ENCODE measurements around the gene TNIK.

Gene TNIK

GRCh38 chr3:171221104-171221503 lies 239.1 kb downstream of the TNIK start:
- DNase-seq = no peak

DNA sequence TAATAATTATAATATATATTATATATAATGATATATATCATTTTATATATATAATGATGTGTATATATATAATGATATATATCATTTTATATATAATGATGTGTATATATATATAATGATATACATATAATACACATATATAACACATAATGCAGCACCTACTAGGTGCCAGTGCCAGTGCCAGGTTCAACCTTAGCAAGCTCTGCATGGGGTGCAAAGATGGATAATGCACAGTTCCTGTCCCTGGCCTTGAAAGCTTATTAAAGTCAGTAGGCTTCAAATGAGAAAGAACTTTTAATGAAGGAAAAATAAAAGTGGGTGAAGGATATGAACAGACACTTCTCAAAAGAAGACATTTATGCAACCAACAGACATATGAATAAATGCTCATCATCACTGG lies 240.9 kb downstream of the TNIK start:
- DNase-seq = no peak

DNA sequence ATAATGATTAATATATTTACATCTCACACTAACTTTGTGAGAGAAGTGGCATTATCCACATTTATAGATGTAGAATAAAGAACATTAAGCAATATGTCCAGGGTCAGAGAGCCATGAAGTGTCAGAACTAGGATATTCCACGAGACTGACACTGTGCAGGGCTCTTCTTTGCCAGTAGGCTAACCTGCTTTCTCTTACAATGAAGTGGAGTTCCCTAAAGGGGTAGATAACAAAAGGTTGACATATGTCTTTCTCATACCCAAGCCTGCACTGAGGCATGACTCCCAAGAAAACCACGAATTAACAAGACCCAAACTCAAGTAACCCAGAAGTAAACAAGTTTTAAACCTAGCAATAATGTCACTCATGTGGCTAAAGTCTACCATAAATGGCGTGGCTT lies 242.1 kb downstream of the TNIK start:
- no peak for DNase-seq

- no peak for DNase-seq
Observed at GRCh38 chr3:171213907-171214306, 246.3 kb downstream of the TNIK start.

DNA sequence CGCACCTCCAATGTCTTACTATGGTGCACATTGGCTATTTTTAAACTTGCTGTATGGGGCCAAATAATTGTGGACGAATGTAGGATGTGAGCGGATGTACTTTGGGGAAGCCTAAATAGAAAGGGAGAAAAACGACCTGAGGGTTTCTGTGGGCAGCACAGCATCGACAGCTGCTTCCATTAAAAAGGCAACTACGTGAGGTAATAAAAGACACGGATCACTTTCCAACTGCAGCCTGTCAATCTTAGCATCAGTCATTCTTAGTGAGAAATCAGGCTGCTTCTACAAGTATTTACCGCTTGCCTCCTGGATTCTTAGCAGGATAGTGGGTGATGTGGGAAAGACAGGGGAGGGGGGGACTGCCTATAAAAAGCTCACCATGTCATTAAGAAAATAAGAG lies 247.0 kb downstream of the TNIK start:
- no peak for DNase-seq

DNA sequence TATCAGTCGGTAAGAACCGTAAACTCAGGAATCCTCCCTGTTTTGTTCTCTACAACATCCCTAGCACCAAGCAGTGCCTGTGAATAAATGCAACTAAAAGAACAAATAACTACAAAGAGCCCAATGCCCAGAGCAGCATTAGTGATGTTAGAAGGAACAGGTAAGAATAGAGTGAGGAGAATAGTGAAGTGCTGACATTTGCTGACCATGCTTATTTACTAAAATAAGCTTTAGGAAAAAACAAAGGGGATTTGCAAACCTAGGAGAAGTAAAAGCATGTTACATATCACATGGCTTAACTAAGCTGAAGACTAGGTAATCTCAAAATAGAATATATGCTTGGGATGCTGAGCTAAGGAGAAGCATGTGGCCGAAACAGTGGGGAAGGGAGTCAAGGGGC lies 247.6 kb downstream of the TNIK start:
- no peak for DNase-seq

- DNase-seq = no peak
Observed at GRCh38 chr3:171206283-171206682, 253.9 kb downstream of the TNIK start.

DNA sequence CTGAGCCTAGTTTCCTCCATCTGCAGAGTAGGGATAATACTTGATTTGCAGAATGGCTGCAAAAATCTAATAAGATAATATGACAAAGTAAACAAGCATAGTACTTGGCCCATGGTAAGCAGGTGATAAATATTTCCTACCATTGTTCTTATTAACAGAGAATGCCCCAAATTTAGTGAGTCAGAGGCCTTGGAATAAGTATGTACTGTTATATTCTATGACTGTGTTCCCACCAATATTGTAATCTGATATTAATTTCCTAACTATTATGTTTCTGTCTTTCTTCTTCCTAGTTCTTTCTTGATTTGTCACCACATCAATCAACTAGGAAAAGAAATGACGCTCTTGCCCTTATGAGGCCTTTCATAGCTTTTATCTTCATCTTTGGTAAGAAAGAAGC lies 255.3 kb downstream of the TNIK start:
- no peak for DNase-seq

GRCh38 chr3:171201825-171202224 lies 258.4 kb downstream of the TNIK start:
- DNase-seq = no peak

GRCh38 chr3:171200750-171201088 lies 259.5 kb downstream of the TNIK start:
- no peak for DNase-seq

GRCh38 chr3:171200052-171200749 lies 260.0 kb downstream of the TNIK start:
- no peak for DNase-seq

DNA sequence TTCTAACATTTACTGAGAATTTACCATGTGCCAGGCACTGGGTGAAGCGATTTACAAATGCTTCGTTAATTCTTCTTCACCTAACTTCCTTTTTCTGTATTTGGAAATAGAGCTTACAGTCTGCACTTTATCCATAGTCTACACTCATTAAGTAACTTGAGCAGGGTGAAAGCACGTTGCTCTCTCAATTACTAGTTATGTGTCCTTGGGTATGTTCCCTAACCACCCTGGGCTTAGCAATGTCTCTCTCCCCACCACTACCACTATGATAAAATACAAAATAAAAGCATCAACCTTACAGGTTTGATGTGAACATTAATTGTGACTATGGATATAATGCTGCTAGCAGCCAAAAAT lies 260.8 kb downstream of the TNIK start:
- no peak for DNase-seq

GRCh38 chr3:171198781-171199472 lies 261.3 kb downstream of the TNIK start:
- DNase-seq = no peak

DNA sequence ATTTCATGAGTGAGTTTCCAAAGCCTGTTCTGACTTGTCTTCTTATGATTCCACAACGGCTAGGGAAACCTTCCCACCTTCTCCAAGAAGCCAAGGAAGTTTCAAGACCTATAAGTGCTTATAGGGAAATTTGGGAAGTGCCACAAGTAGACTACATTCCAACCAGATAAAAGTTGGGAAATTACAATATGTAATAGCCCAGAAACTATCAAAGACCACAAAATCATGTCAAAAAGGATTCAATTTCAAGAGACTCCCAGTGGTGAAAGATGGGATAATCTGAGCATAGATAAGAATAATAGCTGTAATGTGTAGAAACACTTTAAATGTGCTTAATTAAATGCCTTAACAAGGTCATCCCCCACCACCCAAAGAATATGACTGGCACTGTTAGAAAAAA lies 264.5 kb downstream of the TNIK start:
- no peak for DNase-seq

DNA sequence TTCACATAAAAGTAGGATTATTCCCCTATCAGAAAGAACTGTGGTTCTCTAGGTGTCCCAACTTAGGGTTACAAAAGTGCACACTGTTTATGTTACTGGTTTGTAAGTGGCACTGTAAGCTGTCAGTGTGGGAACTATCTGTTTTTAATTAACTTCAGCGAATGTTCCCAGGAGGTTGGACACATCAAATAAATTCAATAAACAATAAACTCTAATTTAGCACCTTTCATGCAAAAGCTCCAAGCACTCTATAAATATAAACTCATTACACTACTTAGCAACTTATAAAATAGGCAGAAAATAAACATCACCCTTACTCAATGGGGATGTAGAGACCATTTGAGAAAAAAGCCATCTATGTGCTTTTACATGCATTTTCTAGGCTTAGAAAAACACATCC lies 265.2 kb downstream of the TNIK start:
- DNase-seq = no peak

- DNase-seq = no peak
Observed at GRCh38 chr3:171193693-171194092, 266.5 kb downstream of the TNIK start.

DNA sequence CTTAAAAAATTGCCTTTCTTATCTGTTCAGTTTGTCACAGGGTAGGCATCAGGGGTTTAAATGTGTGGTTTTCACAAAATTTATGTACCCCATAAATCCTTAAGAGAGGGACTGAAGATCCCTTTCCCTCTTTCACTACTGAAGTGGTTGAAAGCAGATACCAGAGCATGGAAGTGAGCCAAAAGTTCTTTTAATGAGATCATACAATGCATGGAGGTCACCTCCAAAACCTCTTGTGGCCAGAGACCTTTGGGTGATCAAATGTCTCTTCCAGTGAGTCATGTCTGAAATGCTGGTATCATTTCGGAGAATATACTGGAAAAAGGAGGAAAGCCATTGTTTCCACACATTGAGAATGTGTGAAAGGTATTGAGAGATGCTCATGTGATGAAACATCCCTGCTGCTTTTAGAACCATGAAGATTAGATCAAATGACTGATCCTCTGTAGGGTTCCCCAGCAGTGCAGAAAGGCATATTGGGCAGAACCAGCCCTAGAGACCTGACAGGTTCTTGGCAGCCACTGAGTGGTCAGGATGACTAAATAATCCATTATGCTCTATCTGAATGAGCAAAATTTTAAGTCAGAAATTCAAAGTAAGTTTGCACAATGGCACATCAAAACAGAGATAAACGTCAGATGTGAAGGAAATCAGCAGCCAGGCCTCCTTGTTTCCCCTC lies 267.9 kb downstream of the TNIK start:
- DNase-seq = peak; percentile 19 to 22

GRCh38 chr3:171190668-171191067 lies 269.5 kb downstream of the TNIK start:
- DNase-seq = no peak

DNA sequence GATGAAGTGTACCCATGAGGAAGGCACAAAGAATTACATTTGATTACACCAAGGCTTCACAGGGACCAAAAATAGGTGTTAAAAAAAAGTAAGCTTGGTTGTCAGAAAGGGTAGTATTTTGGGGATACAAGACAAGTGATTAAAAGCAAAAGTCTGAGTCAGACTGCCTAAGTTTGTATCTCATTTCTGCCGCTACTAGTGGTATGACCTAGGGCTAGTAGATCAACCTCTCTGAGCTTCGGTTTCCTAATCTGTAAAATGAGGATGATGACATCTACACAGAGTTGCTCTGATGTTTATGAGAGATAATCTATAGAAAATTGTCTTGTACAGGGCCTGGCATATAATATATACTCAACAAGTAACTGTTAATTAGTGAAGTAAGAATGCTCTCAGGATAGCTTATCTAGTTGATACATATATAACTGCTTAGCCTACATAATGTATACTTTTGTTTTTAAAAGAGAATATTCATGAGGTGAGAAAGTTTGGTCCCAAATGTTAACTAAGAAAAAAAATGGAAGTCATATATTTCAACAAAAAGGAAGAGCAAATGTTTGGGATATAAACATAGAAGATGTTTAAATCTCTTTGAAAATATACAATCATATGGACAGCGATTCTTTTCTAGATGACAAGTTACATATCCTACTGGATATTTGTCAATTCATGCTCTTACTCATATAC lies 270.7 kb downstream of the TNIK start:
- no peak for DNase-seq

DNA sequence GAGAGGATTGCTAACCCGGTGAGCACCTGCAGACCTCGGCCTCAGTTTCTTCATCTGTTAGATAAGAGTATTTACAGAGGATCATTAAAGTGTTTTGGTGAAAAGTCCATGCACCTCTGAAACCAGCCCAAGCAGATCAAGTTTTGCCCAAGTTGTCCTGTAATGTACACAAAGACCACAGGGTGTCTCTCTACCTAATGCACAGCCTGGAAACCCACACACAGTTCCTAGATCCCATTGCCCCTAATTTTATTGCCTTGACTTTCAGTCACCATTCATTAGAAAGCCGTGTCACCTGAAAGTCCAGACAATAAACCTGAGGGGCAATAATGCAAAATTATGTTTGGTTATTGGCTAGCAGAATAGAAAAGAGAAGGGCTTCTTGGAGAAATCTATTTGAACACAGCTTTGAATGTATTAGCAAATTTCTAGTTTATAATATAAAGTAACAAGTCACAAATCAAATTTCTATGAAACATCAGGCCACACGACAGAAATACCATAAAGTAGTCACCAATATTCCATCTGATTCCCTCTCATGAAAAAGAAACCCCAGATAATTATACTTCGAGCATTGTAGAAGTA lies 272.4 kb downstream of the TNIK start:
- no peak for DNase-seq

DNA sequence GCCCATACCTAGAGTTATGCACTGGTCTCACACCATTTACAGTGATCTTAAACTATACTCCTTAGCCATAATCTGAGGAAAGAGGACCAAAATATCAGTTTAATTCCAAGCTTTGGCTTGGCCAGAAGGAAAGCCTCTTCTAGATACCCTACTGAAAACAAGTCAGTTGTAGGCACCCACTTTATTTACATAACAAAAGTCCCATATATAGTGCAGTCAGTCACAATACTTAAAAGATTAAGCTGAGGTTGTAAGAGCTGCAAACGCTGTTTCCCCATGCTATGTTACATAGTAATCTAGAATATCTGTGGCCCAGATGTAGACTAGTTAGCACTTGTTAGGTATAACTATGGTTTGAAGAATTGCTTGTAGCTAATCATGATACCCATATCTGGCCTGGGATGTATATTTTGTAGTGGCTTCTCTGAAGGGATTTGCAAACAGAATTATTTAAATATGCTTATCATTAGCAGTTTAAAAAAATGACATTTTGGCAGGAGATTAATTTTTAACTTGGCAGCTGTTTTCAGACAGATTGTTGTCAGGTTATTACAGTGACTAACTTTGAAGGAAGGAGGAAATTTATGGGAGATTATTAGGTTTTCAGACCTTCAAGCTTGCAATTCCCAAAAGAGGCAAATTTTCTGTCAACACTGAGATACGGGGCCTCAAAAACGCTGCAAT lies 273.2 kb downstream of the TNIK start:
- no peak for DNase-seq

DNA sequence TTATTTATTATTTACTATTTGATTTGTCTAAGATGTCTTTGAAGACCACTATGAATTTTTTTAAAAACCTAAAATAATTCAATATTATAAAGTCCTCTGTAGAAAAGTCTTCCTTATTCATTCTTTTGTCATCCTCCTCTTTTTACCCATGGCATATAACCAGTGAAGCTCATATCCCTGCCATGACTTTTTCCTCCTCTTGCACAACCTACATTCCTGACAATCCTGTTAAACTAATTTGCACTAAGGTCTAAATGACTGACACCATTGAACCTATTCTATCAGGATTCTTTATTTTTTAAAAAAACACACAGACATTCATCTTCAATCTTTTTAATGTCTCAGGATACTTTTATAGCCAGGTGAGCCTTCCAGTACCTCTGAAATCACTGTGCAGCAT lies 273.8 kb downstream of the TNIK start:
- no peak for DNase-seq

DNA sequence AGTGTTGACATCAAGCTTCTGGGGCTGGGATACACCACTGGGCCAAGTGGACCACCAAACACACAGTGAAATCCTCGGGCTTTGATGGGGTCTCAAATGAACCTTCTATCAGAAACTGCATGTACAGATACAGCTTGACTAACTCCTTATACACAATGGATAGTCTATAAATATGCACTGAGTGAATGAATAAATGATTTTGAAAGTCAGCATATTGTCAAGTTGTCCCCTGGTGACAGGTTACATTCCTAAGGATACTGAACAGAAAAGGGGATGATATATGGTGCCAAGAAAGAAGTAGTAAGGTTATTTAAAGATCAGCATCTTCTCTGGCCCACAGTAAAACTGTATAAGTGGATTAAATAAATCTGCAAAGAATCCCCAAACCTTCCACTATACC lies 274.2 kb downstream of the TNIK start:
- DNase-seq = no peak

Measured in NCI-H187 (cell line).